ENCODE results near the gene IL9. TPM values are rescaled to one million over a fixed set of nuclear protein-coding genes. Genes with fewer than 3 reads are reported as not detected.
"Not testable (repeated sequence)": the region's sequence is repeated elsewhere in the genome, so short reads cannot be mapped to it uniquely, and the experiment has no call there.

Gene IL9
- total RNA-seq, 4 donors from 2014 or later: not detected

GRCh38 chr5:135861641-135862040 lies 34.0 kb downstream of the IL9 start:
- Histone ChIP-seq H3K27me3 (peaks cover 0 to 17% (median 0%) of the 10 kb centered on the region in 4 donors), H3K4me3 (no peak overlapping the region), H3K4me1 (no peaks in the 10 kb centered on the region), H3K36me3 (no peaks in the 10 kb centered on the region), H3K9me3 (no peaks in the 10 kb centered on the region), H3K27ac (no peak overlapping the region)
- DNase-seq: no peak
- intact Hi-C loops (cut with DNase I): no loop called here
- no peak for TF ChIP-seq POLR2A (IDR thresholded peaks at IDR 0.05)
- TF ChIP-seq CTCF (IDR thresholded peaks at IDR 0.05): no peak
- 77 to 84% methylated on average over 1 of the region's 1 CpG for WGBS, 2 donors

GRCh38 chr5:135859641-135860040 lies 36.0 kb downstream of the IL9 start:
- Histone ChIP-seq H3K27me3 (peaks cover 0 to 23% (median 0%) of the 10 kb centered on the region in 4 donors), H3K9me3 (no peaks in the 10 kb centered on the region), H3K36me3 (no peaks in the 10 kb centered on the region), H3K4me1 (no peaks in the 10 kb centered on the region), H3K4me3 (no peak overlapping the region), H3K27ac (no peak overlapping the region)
- intact Hi-C loops (cut with DNase I): no loop called here
- TF ChIP-seq POLR2A (IDR thresholded peaks at IDR 0.05) (no peak), CTCF (IDR thresholded peaks at IDR 0.05) (no peak)
- no peak for DNase-seq
- WGBS, 2 donors: 88 to 94% methylated on average over 1 of the region's 1 CpG

GRCh38 chr5:135859186-135859585 lies 36.5 kb downstream of the IL9 start:
- peaks cover 0 to 23% (median 0%) of the 10 kb centered on the region in 4 donors for H3K27me3 ChIP-seq
- H3K4me3 ChIP-seq; H3K4me1 ChIP-seq; H3K36me3 ChIP-seq; intact Hi-C loops (cut with DNase I); DNase-seq; H3K27ac ChIP-seq; H3K9me3 ChIP-seq: not testable (repeated sequence)
- 57 to 74% methylated on average over 3 of the region's 3 CpGs for WGBS, 2 donors

- intact Hi-C loops (cut with DNase I): no loop called here
- H3K27me3 ChIP-seq: peaks cover 0 to 23% (median 0%) of the 10 kb centered on the region in 4 donors
- no CpG with 5 or more reads among the region's 2 CpGs for WGBS, 2 donors
These were observed 37.9 kb downstream of the IL9 start for GRCh38 chr5:135857630-135858311.

GRCh38 chr5:135851915-135852845 lies 43.5 kb downstream of the IL9 start:
- Histone ChIP-seq H3K27me3 (peaks cover 0 to 11% (median 0%) of the 10 kb centered on the region in 4 donors), H3K36me3 (no peaks in the 10 kb centered on the region), H3K9me3 (no peaks in the 10 kb centered on the region), H3K4me1 (no peaks in the 10 kb centered on the region), H3K4me3 (no peak overlapping the region), H3K27ac (no peak overlapping the region)
- intact Hi-C loops (cut with DNase I): no loop called here
- DNase-seq: no peak
- 83 to 85% methylated on average over 23 to 24 of the region's 34 CpGs for WGBS, 2 donors
- TF ChIP-seq POLR2A (IDR thresholded peaks at IDR 0.05) (no peak), CTCF (IDR thresholded peaks at IDR 0.05) (no peak)

More at GRCh38 chr5:135857630-135858311, 37.9 kb downstream of the IL9 start:
- Histone ChIP-seq H3K4me1 (no peaks in the 10 kb centered on the region), H3K27ac (no peak overlapping the region), H3K4me3 (no peak overlapping the region), H3K36me3 (no peaks in the 10 kb centered on the region), H3K9me3 (no peaks in the 10 kb centered on the region)
- DNase-seq: no peak
- no peak for TF ChIP-seq POLR2A (IDR thresholded peaks at IDR 0.05)
- no peak for TF ChIP-seq CTCF (IDR thresholded peaks at IDR 0.05)
